Stimulated activated CD8-positive, alpha-beta memory T cell treated with anti-CD3 and anti-CD28 coated beads, Interleukin-15, amount 100 ng/mL, for 4 hours (primary cell): ENCODE data around the gene PAQR5.

ENCODE experiments used
- DNase-seq, 2 donors: peaks; one replicate each; pipeline ENCODE4 v3.0.0-alpha.2; 2020; ENCODE audit warnings: low read depth in 2 of 2

The PAQR5 gene

GRCh38 chr15:69392352-69392751, 93.6 kb downstream of the PAQR5 start:
- no peak for DNase-seq

DNA sequence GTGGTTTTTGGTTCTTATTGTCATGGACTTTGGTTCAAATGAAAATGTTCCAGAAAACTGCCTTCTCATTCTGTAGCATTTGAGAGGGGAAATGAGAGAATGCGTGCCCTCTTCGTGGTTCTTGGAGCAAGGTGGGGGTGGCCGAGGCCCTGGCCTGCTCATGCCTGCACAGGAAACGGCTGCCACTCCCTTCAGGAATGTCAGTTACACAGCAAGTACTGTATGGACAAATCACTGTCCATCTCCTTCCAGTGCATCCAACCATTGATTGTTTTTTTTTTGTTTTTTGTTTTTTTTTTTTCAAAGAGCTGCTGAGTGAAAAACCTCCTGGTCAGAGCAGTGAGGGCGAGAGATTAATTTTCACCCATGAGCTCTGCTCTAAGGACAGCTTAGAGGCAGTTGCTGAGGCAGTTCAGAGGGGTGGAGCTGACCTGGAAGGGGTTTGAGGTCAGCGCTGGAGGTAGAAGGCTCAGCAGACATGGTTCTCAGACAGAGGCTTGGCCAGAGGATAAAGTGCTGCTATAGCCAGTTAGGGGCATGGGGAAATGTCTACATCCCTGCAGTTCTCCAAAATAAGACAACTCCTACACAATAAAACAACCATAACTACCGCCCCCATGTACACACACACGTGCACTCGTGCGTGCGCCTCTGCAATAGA, 95.2 kb downstream of the PAQR5 start:
- no peak for DNase-seq

DNA sequence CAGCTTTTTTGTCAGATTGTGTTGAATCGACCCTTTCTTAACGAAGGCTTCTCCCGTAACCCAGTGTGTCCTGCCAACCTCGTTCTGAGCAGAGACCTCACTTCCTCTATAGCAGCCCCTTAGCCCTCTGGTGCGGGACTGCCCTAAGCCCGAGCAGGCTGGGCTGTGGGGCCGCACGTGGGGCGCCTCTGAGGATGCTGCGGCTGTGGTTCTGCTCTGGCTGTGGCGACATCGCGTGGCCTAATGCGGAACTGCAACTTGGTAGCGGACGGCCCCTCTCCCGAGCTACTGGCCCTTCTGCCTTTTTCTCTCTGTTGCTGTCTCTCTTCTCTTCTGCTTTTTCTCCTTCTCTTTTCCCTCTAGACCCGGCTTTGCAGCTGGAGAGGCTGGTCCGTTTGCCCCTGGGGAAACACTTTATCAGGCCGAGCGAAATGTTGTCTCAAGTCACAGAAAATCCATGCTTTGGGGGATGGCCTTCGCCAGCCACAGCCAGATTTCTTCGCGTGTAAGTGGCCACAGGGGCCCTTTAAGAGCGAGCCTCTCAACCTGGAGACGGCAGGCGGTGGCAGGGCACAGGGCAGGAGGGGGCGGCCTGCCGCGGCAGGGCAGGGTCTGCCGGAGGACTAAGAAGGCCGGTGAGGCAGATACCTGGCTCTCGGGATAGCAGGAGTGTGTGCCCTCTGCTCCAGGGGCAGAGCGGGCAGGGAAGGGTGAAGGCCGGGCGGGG, 96.0 kb downstream of the PAQR5 start:
- DNase-seq = peak; percentile 56 to 58

- no peak for DNase-seq
These were observed 96.7 kb downstream of the PAQR5 start for GRCh38 chr15:69395460-69395859.

DNA sequence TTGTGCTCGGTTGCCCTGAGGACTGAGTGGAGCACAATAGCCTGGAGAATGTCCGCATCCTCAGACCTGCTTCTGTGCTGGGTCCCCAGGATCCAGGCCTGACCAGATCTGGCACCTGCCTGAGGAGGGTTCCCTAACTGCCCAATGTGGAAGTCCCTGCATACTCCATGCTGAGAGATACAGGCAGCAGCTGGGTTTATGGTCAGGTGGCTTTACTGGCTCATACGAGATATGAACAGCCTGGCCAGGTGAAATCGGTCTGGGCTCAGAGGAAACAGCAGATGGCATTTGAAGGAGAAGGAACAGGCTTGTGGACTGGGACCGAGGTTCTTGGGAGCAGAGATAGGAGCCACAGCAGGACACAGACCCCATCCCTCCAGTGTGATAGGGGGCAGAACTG, 97.3 kb downstream of the PAQR5 start:
- no peak for DNase-seq

DNA sequence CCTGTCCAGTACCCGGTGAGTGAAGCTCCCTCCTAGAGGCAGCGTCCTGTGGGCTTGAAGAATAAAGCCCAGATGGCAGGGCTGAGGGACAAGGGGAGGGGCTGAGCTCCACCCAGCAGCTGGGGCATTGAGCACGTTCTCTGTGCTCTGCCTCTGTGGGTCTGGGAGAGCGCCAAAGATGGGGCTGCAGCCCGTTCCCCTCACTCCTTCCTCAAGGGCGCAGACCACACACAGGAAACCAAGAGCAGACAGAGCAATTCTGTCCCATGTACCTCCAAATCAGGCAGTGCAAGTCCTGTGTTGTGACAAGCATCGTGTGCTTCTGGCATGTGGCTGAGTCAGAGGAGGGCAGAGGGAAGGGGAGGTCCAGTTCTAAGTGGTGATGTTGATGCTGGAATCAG, 99.8 kb downstream of the PAQR5 start:
- no peak for DNase-seq

- no peak for DNase-seq
These were observed 102.1 kb downstream of the PAQR5 start for GRCh38 chr15:69400850-69401249.

DNA sequence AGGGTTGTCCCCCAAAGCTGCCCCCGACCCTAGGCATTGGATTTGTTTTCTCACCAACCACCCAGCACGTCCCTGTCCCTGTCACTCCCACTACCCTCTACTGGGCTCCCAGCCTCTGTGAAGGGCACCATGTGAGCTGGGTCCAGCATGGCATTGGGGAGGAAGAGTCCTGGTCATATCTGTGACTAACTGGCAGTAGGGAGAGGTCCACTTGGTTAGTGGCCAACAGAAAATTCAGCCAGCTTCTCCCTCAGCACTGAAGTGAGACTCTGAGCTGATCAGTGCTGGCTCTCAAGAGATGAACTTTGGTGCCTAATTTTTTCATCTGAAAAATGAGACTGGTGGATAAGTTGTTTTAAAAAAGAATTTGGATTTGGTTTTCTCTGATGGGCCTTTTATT, 104.1 kb downstream of the PAQR5 start:
- no peak for DNase-seq

GRCh38 chr15:69403594-69403993, 104.9 kb downstream of the PAQR5 start:
- no peak for DNase-seq

DNA sequence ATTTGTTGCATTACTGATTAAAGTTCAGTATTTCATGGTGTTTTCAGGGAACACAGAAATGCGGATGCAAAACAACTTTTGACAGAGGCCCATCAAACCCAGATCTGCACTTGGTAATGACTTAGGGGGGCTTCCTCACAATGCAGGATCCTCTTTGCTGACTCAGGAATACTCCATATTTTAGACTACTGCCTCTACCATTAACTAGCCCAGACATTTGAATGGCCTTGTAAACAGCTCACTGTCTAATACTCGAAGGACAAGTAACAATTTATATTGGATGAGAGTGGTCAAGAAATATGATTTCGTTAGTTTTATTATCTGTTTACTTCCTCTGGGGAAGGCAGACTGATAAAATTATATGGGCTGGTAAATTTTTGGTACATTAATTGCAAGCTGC, 106.4 kb downstream of the PAQR5 start:
- DNase-seq = no peak

DNA sequence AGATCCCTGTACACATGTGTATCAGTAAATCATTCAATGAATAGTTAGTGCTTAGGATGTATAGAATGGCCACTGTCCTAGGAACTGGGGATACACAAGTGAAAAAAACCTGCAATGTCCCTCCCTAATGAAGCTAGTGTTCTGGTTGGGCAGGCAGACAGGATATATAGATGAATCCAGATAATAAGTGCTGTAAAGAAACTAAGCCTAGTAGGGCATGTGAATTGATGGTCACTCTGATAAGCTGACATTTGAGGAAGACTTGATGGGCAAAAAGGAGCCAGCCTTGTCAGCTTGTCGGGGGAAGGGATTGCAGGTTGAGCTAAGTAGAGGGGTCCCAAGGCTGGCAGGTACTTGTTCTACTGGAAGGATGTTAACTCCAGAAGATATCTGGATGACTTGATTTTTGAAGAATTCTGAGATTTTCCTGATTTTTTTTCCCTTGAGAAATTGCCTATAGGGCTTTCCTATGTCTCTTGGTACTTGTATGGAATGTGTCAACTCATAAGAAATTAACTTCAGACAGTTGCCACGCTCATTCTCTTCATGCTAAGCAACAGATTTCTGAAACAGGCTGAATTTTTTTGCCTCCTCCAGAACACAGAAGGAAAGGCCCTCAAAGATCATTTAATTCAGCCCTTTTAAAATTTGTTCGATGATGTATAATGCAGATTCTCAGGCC, 109.1 kb downstream of the PAQR5 start:
- no peak for DNase-seq

- DNase-seq = no peak
These were observed 110.1 kb downstream of the PAQR5 start for GRCh38 chr15:69408841-69409240.

GRCh38 chr15:69410248-69410874, 111.6 kb downstream of the PAQR5 start:
- DNase-seq = no peak

GRCh38 chr15:69412274-69412673, 113.6 kb downstream of the PAQR5 start:
- DNase-seq = no peak

DNA sequence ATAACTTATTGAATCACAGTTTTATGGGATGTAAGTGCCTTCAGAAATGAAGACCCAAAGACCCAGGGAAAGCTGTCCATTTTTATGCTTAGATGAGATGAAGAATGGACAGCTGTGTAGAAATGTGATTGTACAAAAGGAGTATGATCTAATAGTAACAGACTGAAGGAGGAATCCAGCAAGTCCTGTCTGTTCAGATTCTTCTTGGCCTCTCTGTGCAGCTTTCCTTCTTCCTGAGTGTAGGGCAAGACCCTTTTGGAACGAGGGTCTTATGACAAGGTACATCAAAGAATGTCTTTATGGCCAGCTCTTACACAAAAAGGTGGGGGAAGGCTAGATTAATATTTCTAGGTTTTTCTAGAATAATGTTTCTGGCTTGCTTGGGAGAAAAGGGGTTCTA, 114.0 kb downstream of the PAQR5 start:
- DNase-seq = no peak

DNA sequence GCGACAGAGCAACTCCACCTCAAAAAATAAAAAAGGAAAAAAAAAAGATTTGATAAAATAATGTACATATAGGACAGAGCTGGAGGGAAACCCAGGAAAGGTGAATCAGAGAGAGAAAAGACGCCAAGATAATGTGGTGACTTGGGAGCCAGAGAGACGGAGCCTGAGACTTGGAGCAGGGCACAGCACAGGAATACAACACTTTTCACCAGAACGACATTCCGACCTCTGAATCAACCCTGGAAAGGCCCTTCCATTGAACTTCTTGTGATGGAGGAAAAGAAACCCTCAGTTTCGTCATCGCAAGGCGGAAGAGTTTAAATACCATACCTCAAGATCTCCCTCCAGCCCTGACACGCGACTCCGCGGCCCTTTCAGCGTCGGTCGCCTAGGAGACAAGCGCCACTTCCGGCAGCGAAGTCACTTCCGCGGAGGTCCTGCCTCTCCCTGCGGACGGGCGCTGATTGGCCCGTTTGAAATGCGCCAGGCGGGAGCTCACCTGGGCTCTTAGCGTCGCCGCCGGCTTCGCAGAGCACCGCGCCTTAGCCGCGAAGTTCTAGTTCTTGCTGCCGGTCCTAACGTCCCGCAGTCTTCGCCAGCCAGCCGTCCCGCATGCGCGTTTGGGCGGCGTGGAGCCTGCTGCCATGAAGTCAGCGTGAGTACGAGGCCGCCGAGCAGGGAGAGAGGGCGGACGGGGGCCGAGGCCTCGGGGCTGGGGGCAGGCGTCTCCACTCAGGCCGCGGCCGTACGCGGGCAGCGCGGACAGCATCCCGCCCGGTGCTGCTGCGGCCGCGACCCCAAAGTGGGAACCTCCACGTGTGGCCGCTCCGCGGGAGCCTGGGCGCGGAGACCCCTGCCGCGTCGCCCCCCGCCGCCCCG, 115.3 kb downstream of the PAQR5 start, which contains the start of gene KIF23:
KIF23 (plus strand) TSS at position 528 of the 879 bp plus-strand sequence; CDS start at position 645, 117 bp downstream.
- peak; percentile 78 to 86 for DNase-seq

DNA sequence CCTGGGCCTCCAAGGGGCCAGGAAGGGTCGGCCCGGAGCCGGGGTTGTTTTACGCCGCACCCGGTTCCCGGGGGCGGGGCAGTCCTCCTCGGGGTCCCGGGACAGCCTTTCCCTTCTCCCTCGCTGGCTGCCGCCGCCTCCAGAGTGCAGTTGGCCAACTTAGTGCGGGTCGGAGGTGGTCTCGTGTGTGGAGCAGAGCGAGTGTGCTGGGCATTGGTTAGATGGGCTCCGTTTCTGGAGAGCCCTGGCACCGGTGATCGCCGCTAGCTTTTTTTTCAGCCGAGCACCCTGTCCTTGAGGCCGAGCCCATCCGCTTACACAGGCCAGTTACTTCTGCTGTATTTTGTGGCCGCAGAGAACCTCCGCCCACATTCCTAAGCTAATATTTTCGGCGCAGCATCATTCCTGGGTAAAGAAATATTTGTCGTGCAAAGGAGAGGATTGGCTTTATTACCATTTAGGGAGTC, 116.0 kb downstream of the PAQR5 start:
- no peak for DNase-seq

GRCh38 chr15:69415381-69415780, 116.7 kb downstream of the PAQR5 start:
- no peak for DNase-seq

DNA sequence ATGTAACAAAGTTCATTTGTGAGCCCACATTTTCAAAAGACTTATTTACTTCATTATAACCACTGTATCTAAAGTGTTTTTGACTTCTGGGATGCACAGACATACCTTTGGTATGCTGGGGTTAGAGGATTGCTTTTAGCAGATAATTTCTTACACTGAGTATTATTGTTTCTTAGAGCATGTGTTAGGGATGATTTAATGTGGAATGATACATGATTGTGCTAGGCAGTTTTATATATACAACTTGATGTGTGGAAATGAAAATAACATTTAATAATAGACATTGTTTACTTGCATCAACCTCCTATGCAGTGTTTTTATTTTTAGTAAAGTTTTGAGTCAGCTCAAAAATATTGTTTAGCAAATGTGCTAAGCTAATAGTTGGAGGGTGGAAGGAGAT, 118.9 kb downstream of the PAQR5 start:
- no peak for DNase-seq

DNA sequence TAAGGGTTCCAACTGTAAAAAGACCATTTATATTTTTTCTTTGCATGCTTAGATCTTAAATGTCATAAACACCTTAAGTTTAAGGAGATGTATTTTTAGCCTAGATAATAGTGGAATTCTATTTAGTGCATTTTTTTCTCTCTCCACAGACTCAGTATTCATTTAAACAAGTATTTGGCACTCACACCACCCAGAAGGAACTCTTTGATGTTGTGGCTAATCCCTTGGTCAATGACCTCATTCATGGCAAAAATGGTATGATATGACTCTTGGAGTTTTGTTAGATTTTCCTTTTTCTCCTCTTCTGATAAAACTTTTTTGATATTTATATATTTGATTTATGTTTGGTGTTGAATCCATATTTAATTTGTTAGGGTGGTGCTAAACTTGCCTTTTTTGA, 122.8 kb downstream of the PAQR5 start:
- no peak for DNase-seq

DNA sequence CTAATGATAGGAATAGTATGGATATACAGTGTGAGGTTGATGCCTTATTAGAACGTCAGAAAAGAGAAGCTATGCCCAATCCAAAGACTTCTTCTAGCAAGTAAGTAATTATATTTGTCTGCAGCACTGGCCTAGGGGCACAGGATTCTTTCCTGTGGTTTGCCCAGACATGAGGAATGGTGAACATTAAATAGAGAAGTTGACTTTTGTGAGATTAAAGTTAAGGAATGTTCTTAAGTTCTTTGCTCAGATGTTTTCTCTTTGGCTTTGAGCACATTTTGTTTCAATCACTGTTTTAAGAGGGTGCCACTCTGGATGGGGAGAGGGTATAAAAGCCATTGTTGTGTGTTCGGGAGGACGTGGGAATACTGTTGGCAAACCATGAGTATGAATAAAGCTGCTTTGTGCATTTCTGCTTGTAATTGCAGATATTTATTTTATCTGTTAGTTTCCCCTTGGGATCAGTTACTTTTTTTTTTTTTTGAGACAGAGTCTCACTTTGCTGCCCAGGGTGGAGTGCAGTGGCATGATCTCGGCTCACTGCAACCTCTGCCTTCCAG, 123.7 kb downstream of the PAQR5 start:
- DNase-seq = no peak
